ENCODE results near the gene FAAP20.

The FAAP20 gene

DNA sequence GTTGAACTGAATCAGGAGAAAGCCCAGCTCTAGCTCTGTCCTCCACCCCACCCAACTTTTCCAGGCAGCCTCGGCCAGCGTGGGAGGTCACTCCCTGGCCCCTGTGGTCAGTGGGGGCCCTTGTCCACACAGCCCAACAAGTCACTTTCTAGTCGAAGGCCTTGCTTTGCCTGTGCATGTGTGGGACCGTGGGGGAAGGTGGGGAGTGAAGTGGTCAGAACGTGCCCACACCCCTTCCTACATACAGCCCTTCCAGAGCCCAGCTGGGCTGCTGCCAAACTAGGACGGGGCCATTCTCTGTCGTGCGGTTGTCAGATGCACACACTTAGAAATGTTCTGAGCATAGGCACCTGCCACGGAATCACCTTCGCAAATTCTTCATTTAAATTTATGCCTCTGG lies 18.0 kb downstream of the FAAP20 start:
- no peak for DNase-seq

DNA sequence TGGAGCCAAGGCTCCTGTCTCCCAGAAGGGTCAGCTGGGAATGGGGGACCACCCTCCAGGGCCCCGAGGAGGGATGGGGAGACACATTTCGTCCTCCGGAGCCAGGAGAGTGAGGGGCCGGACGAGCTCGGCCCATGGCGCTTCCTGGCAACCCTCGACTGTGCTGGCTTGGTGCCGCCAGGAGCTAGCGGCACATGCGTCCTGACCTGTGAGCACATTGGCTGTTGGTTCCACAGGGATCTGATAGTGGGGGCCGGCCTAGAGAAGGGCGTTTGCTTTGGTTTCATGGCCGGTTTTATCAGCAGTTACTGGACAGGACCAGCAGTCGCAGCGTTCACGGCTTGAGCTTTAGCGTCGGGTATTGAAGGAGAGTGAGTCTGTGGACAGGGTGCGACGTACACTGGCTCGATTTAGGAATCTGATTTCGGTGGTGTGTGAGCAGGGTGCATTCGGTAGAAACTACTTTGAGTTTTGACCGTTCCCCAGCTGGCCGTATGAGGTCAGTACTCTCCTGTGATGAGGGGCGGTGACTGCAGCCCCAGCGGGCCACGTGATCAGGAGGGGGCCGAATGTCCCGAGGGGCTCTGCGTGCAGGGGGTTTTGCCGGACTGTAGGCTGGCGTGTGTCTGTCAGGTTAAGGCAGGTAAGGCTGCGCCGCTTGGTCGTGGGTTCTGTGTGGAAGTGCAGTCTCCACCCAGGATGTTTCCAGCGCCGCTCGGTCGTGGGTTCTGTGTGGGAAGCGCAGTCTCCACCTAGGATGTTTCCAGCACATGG lies 18.7 kb downstream of the FAAP20 start:
- no peak for DNase-seq

DNA sequence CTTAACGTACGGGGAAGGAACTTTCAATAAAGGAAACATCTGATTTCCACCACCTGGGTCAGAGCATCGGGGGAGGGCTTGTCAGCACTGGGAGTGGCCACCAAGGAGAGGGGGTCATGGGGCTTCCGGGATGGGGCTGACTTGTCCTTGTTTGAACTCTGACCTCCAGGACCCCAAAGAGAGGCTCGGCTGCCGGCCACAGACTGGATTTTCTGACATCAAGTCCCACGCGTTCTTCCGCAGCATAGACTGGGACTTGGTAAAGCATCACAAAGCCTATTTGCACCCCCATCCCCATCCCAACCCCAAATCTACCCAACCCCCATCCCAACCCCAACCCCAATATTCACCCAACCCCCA lies 19.5 kb downstream of the FAAP20 start:
- DNase-seq, result no peak

DNA sequence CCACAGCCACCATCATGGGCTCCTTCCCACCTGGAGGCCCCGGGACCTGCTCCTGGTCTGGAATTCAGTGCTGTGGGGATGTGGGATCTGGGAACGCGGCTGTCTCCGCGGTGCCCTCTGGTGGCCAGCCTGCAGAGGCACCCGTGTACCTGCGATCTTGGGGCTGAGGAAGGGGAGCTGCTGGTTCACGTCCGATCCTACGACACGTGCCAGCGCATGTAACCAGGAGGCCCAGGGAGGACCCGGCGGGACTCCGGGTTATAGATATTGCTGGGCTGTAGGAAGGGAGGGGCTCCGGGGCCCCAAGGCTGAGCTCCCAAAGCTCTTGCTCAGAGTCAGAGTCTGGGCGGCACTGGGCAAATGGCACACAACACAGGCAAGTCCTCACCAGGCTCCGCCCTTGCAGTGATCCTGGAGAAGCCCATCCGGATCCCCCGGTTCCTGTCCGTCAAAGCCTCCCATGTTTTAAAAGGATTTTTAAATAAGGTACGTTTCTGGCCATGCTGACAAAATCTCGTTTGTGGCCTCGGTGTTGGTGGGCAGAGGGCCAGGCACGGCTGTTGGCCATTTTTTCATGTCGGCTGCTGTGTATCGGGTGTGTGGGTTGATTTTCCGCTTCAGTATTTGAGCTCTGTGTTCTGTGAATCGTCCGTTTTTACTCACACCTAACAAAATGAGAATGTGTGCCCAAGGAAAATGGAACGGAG lies 20.1 kb downstream of the FAAP20 start:
- peak; percentile 62 for DNase-seq

DNA sequence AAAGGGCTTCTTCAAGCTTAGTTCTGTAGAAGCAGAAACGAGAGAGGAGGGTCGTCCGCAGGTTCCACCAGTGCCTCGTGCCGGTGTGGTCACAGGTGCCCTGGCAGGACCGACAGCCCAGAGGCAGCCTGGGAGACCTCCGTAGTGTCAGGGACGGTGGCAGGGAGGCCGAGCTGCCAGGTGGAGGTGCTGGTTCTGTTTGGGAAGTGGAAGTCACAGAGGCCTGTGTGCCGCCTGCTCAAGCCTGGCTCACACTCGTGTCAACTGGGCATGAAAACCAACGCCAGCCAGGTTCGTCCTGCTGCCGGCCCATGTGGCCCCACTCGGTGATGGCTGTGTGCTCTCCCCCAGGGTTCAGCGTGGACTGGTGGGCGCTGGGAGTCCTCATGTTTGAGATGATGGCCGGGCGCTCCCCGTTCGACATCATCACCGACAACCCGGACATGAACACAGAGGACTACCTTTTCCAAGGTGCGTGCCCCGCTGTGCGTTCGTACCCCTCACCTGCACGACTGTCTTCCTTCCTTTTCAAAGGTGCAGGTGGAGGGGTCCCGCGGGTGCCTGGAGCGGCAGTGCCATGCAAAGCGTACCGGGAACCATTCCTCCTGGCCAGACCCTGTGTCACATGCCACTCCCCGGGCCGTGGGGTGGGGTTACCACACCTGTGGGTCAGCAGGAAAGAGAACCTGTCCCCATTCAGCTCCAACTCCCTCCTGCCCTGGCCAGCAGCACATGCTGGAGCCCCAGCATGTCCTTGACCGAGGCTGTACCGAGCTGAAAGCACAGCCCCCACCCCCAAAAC lies 20.8 kb downstream of the FAAP20 start:
- no peak for DNase-seq

DNA sequence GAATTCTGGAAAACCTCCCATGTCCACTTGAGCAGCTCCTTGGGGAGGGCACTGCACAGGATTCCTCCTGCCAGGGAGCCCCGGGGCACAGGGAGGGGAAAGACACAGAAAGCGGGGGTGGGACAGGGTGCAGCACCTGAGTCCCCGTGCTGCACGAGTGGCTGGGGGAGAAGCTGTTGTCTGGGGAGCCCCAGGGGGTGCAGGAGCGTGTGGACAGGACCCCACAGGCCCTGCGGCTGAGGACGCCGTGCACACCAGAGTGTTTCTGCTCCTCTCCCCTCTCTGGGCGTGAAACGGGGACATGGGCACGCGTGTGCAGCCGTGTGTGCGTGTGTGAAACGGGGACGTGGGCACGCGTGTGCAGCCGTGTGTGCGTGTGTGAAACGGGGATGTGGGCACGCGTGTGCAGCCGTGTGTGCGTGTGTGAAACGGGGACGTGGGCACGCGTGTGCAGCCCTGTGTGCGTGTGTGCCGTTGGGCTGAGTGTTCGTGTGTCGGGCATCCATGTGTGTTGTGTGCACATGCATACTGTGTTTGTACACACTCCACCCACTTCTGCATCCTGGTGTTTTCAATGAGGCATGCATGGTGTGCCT lies 21.9 kb downstream of the FAAP20 start:
- no peak for DNase-seq

DNA sequence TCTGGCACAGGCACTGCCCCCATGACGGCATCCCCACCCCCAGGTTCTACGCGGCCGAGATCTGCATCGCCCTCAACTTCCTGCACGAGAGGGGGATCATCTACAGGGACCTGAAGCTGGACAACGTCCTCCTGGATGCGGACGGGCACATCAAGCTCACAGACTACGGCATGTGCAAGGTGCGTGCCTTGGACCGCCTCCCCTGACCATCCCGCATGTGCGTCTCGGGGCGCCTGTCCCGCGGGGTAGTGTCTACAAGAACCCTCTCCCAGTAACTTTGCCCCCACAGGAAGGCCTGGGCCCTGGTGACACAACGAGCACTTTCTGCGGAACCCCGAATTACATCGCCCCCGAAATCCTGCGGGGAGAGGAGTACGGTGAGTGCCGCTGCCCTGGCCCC lies 22.6 kb downstream of the FAAP20 start:
- no peak for DNase-seq

DNA sequence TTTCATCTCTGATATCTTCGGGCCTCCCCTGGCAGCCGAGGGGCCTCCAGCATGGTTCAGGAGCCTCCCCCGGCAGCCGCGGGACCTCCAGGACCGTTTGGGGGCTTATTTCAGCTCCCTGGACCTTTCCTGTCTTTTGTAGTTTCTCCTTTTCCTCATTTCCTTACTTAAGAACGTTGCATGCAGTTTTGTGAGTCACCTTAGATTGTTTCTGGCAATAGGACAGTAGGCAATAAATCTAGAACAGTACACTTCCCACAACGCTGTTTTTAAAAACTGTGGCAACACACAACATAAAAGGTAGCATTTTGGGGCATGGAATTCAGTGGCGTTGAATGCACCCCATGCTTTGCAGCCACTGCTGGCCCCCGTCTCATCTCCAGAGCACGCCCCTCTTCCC lies 24.4 kb downstream of the FAAP20 start:
- DNase-seq, result no peak

DNA sequence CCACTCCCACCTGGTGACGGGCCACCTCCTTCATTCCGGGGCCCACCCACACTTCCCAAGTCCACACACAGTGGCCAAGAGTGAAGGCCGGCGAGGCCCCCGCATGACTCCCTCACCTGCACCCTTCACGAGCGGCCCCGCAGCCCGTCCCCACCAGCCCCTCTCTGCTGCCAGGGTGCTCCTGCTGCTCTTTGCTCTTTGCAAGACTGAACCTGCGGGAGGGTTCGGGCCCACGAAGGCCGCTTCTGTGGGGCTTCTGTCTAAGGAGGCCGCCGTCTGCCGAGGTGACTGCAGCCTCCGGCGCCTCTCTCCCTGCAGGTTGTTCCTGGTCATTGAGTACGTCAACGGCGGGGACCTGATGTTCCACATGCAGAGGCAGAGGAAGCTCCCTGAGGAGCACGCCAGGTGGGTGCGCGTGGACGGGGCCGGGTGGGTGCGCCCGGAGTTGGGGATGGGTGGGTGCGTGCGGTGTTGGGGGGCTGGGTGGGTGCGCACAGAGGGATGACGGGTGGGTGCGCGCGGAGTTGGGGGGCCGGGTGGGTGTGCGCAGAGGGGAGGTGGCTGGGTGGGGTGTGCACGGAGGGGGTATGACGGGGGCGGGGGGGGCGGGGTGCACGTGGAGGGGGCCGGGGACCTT lies 25.3 kb downstream of the FAAP20 start:
- DNase-seq, result no peak

DNA sequence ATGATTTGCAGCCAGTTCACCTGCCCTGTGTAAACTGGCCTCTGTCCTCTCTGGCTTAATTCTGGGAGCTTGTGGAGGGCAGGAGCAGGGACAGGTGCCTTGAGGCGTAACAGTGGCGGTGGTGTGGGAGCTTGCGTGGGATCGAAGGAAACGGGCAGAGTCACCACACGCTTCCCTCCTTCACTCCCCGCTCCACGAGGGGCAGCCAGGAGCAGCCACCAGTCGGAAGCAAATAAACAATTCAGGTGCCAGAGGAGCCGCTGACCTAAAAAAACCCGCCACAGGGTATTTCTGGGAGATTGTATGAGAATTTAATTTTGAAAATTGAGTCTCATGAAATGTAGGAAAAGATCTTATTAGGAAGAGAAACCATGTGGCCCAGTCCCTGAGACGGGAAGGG lies 26.0 kb downstream of the FAAP20 start:
- DNase-seq, result no peak

DNA sequence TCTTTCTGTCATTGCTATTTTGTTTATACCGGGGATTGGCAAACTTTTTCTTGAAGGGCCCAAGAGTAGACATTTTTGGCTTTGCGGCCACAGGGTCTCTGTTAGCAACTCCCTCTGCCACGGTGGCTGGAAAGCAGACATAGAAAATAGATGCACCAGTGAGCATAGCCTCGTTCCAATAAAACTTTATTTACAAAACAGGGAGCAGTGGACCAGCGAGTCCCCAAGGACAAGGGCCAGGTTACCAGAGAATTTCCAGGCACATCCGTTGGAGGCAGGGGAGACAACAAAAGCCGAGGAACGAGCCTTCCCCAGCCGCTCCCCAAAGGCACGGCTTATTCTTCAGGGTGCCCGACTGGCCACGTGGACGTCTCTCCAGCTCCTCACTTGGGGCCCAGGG lies 26.5 kb downstream of the FAAP20 start:
- no peak for DNase-seq

DNA sequence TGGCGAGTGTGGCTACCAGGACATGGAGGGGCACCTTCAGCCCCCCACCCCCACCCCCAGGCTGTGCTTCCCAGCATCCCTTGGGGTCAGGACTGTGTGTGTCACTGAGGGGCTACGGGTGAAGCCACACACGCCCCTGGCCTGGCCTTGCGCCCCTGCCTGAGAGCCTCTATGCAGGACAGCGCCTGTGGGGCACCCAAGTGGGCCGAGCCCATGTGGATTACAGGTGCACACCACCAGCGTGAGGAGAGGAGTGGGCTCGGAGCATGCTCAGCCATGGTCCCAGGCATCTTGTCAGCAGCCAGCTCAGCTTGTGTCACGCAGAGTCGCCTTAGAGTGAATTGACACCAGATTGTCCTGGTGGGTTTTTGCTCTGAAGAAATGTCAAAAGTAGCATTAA lies 27.9 kb downstream of the FAAP20 start:
- DNase-seq, result no peak

DNA sequence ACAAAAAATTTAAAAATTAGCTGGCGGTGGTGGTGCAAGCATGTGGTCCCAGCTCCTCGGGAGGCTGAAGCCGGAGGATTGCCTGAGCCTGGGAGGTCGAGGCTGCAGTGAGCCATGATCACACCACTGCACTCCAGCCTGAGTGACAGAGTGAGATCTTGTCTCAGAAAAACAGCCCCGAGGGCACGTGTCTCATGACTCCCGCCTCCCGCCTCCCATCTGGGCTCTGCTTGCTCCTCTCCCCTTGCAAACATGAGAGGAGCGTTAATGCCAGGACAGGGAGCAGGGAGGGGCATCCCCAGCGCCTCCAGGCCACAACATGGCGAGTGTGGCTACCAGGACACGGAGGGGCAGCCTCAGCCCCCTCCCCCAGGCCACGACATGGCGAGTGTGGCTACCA lies 28.3 kb downstream of the FAAP20 start:
- DNase-seq, result no peak

DNA sequence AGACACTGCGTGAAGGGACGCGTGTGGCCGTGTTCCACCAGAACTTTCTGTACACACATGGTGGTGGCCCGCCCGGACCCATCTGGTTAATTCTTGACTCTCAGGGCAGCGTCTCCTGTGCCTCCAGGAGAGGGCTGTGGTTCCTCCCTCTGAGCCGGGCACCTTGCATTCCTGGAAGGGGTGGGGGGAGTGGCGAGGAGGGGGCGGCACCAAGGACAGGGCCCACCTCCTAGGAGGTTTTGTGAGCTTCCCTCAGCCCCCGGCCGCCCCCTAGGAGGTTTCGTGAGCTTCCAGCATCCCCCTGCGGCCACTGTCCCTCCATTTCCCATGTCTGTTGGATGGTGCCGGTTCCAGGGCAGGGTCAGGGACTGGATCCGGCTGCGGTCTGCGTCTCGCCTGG lies 28.9 kb downstream of the FAAP20 start:
- no peak for DNase-seq

DNA sequence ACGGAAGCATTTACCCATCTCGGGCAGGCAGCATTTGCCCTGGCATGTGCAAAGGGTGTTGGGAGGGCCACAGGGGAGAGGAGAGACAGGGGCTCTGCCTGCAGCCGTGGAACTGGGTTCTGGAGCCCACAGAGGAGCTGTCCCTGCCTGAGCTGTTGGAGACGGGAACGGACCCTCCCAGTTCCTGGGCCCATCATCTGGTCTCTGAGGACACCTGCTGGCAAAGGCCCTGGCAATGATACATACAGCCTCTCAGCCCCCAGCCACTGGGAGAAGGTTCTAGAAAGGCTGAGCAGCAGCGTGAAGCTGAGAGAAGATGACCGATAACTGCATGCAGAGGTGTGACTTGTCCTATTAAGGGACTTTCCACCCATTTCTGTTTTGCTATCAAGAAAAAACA lies 31.4 kb downstream of the FAAP20 start:
- DNase-seq, result no peak

DNA sequence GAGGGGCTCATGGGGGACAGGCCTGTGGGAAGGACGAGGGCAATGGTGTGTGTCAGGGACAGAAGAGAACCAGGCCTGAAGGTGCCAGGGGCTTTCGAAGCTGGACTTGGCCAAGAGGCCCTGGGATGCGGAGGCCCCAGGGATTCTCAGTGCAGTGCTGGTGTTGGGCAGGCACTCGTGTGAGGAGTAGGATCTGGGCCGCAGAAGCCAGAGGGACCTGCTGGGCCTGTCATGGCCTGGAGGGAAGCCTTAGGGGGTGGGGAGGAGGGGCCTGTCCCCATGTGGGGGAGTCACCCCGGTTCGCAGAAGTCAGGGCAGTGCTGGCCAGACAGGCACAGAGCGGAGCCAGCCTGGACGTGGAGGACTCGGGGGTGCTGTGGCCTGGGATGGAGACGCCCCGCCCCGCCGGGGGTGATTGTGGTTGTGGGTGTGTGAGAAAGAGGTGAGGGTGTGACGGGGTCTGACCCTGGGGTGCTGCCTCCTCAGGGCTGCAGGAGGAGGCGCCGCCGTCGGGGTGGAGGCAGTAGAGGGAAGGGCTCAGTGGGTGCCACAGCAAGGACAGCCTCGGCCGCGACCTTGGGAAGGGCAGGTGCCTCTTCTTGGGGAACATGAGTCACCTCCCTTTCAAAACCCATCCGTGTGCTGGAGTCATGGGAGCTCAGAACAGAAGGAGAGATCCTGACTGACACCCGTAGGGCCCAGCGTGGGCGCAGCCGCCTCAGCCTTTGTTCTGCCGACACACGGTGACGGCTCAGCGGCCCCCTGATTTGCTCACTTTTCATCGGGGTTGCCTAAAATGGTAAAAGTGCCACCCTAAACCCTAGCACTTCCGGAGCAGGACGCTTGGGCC lies 33.9 kb downstream of the FAAP20 start:
- DNase-seq, result no peak

DNA sequence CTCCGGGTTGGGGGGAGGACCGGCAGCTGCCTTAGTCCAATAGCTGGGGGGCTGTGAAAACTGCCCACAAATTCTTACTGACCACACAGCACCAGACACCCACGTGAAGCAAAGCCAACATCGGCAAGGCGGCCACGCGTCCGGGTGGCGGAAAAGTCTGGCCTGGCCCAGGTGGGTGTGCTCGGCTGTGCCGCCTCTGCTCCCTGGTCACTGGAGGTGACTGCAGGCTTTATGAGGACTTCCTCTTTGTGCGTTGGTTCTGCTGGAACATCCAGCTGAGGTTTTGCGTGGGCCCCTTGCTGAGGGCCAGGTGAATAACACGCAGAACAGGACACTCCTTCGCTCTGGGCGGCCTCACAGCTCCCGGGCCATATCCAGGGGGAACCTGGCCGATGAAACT lies 35.4 kb downstream of the FAAP20 start:
- no peak for DNase-seq

DNA sequence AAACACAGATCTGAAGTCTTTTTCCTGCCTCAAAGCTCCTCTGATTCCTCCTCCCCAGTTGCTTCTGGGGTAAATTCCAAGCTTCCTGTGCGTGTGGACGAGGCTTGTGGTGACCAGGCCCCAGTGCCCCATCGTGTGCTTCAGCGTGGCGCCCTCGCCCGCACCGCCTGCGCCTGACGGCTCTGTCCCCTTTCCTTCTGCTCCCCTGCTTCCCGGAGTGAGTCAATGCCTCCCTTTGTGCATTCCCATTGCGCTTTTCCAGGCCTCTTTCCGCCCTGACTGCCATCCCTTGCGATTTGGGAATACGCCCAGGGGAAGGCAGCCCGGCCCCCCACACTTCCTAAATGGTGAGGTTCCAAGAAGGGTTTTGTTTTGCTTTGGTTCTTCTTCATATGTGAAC lies 36.3 kb downstream of the FAAP20 start:
- no peak for DNase-seq

DNA sequence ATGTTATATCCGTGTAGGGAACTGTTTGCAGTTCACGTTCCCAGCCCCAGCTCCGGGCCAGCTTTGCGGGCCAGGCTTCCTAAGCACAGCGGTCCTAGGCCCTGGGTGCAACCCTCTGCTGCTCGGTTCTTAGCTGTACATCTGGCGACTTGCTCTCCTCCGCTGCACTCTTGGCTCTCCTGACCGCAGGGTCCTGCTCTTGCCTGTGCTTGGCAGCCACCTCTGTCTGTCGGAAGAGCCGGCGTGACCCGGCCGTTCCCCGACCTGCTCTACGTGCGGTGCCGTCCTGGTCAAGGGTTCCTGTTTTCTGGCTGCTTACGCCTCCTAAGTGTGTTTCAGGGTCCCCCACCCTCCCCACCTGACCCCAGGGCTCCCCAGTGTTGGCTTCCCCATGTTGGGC lies 36.7 kb downstream of the FAAP20 start:
- no peak for DNase-seq

DNA sequence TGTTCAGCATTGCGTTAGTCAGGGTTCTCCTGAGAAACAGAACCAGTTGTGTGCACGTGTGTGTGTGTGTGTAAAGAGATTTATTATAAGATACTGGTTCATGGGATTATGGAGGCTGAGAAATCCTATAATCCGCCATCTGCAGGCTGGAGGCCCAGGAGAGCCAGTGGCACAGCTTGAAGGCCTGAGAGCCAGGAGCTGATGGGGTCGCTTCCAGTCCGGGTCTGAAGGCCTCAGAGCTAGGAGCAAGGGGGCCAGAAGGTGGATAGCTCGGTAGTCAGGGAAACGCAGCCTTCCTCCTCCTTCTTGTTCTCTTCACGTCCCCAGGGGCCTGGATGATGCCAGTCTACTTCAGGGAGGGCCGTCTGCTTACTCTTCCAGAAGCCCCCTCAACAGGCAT lies 37.7 kb downstream of the FAAP20 start:
- DNase-seq, result no peak

DNA sequence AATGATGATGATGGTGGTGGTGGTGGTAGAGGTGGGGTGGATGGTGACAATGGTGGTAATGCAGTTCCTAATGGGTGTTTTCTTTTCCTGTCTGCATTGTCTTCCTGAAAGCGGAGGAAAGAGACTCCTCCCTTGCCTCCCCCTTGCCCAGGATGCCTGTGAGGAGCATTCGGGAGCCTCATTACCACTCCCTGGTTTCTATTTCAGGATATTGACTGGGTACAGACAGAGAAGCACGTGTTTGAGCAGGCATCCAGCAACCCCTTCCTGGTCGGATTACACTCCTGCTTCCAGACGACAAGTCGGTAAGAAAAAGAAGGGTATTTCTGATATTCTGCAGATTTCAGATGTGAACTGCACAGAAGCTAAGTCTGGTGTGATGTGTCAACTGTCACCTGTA lies 38.8 kb downstream of the FAAP20 start:
- no peak for DNase-seq

DNA sequence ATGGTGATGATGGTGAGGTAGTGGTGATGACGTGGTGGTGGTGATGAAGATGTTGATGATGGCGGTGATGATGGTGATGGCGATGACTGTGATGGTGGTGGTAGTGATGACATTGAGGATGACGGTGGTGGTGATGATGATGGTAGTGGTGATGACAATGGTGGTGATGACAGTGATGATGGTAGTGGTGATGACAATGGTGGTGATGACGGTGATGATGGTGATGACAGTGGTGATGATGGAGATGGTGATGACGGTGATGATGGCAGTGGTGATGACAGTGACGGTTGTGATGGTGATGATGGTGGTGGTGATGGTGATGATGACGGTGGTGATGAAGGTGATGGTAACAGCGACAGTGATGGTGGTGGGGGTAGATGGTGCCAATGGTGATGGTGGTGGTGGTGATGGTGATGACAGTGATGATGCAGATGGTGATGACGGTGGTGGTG lies 39.4 kb downstream of the FAAP20 start:
- DNase-seq, result no peak

All from NCI-H446 treated with DMSO at 0.1 percent for 48 hours (cell line).